PC-3 (cell line): Measurements from ENCODE around the gene ZDHHC18.

ENCODE experiments used
- EZH2 ChIP-seq: fragments of 300-600 bp; sonication (generic); IDR thresholded peaks from one replicate; pipeline ENCODE4 v1.6.1; 2017; ENCODE audit warnings: antibody characterized with exemption, mild to moderate bottlenecking, low read length; ENCODE audit not compliant: unreplicated experiment
- EZH2phosphoT487 ChIP-seq: fragments of 300-600 bp; sonication (generic); IDR thresholded peaks from 2 replicates; pipeline ENCODE4 v1.6.1; 2018; ENCODE audit warnings: mild to moderate bottlenecking, antibody characterized with exemption, low read length, borderline replicate concordance
- TF ChIP-seq, protein P1 (sequence below): fragments of 300-600 bp; sonication (generic); conservative IDR thresholded peaks from 2 replicates; pipeline ENCODE4 v1.5.1; 2017; ENCODE audit warnings: antibody characterized with exemption, low read depth, mild to moderate bottlenecking, low read length

DNA sequence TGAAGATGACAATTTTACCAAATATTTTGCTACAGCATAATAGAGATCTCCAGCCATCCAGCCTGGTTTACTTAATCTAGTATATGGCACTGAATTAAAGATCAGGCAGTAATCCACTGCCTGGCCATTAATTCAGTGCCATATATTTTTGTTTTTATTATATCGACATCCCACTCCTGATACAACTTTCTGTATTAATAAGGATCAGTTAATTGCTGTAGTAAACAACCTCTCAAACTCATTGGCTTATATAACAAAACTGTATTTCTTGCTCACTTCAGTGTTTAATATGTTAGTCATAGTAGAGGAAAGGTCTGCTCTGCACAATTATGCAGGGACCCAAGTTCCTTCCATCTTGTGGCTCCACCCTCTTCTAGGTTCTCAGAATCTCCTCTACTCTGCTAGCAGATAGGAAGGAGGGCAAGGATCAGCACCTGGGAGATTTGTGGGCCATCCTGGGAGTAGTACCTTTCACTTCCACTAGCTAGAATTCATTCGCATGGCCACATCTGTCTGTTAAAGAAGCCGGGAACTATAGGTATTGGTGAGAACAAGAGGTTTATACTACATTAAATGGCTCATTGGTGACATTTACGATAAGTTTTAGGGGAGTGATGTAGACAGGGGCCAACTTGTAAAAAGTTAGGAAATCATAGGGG lies 3.6 kb upstream of the ZDHHC18 start:
- TF ChIP-seq, protein P1, sequence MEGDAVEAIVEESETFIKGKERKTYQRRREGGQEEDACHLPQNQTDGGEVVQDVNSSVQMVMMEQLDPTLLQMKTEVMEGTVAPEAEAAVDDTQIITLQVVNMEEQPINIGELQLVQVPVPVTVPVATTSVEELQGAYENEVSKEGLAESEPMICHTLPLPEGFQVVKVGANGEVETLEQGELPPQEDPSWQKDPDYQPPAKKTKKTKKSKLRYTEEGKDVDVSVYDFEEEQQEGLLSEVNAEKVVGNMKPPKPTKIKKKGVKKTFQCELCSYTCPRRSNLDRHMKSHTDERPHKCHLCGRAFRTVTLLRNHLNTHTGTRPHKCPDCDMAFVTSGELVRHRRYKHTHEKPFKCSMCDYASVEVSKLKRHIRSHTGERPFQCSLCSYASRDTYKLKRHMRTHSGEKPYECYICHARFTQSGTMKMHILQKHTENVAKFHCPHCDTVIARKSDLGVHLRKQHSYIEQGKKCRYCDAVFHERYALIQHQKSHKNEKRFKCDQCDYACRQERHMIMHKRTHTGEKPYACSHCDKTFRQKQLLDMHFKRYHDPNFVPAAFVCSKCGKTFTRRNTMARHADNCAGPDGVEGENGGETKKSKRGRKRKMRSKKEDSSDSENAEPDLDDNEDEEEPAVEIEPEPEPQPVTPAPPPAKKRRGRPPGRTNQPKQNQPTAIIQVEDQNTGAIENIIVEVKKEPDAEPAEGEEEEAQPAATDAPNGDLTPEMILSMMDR: no peak
- no peak for TF ChIP-seq EZH2
- TF ChIP-seq EZH2phosphoT487: no peak
